ENCODE measurements around the gene RNU6-1. TPM values are rescaled to one million over a fixed set of nuclear protein-coding genes. Genes with fewer than 3 reads are reported as not detected.

The RNU6-1 gene
- not detected for total RNA-seq

GRCh38 chr15:67839929-67840748 is at the start of gene RNU6-1:
Gene RNU6-1 (minus strand): TSS chr15:67840045.
- DNase-seq (ENCODE audit: low spot score in 2 of 2): peak; percentile 96 to 97
- no peaks in the 10 kb centered on the region for H3K9me3 ChIP-seq
- H3K36me3 ChIP-seq: no peaks in the 10 kb centered on the region
- H3K4me3 ChIP-seq: peak within 1 kb of the TSS; percentile 94
- WGBS: under 1% methylated on average over 35 of the region's 62 CpGs
- H3K27ac ChIP-seq: peak within 1 kb of the TSS; percentile 97
- TF ChIP-seq EP300 (IDR thresholded peaks at IDR 0.05) (no peak), POLR2AphosphoS5 (IDR thresholded peaks at IDR 0.05) (peak in 2 of 3 donors; percentile 19 to 58), POLR2A (IDR thresholded peaks at IDR 0.05) (peak; percentile 44 to 64)
- TF ChIP-seq, protein P1, sequence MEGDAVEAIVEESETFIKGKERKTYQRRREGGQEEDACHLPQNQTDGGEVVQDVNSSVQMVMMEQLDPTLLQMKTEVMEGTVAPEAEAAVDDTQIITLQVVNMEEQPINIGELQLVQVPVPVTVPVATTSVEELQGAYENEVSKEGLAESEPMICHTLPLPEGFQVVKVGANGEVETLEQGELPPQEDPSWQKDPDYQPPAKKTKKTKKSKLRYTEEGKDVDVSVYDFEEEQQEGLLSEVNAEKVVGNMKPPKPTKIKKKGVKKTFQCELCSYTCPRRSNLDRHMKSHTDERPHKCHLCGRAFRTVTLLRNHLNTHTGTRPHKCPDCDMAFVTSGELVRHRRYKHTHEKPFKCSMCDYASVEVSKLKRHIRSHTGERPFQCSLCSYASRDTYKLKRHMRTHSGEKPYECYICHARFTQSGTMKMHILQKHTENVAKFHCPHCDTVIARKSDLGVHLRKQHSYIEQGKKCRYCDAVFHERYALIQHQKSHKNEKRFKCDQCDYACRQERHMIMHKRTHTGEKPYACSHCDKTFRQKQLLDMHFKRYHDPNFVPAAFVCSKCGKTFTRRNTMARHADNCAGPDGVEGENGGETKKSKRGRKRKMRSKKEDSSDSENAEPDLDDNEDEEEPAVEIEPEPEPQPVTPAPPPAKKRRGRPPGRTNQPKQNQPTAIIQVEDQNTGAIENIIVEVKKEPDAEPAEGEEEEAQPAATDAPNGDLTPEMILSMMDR (IDR thresholded peaks at IDR 0.05): no peak
- peaks cover 36% of the 10 kb centered on the region for H3K4me1 ChIP-seq
- H3K27me3 ChIP-seq: peaks cover 10% of the 10 kb centered on the region

DNA sequence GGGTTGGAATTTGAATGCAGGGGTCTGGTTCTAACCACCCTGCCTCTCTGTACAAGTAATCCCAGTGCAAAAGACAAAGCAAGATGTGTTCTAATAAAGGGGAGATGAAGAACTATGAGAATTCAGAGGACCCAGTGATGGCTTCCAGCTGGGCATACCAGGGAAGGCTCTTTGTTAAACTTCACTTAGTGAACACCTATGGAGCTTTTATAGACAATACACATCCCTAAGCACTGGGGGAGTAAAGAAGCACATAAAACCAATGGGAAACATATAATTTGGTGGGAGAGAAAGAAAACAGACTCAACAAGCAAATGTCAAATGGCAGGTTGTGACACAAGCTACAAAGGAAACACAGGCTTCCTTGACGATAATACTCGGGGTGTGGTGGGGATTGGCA is 47.9 kb upstream of the RNU6-1 start:
- TF ChIP-seq POLR2A (IDR thresholded peaks at IDR 0.05) (no peak), POLR2AphosphoS5 (IDR thresholded peaks at IDR 0.05) (no peak)
- Histone ChIP-seq H3K4me1 (peaks cover 33% of the 10 kb centered on the region), H3K36me3 (no peaks in the 10 kb centered on the region), H3K27ac (no peak overlapping the region), H3K4me3 (no peak overlapping the region), H3K9me3 (no peaks in the 10 kb centered on the region), H3K27me3 (no peaks in the 10 kb centered on the region)
- DNase-seq (ENCODE audit: low spot score in 2 of 2): no peak
- WGBS: 72% methylated on average over 2 of the region's 2 CpGs

DNA sequence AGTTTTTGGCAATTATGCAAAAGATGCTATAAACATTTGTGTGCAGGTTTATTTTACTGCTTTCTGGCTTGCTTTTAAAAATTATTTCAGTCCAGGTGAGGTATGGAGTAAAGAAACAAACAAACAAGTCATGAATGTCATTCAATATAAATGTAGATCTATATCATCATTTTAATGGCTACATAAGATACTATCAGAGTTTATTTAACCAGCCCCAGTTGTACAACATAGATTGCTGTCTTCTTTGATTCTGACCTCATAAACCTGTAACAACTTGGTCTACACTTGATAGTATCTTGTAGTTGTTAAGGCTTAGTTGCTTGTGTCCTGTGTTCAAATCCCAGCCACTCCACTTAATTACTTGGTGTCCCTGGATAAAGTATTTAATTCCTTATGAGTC is 46.0 kb upstream of the RNU6-1 start:
- TF ChIP-seq, protein P1 (IDR thresholded peaks at IDR 0.05): no peak
- TF ChIP-seq EP300 (IDR thresholded peaks at IDR 0.05): no peak
- no peak for TF ChIP-seq POLR2A (IDR thresholded peaks at IDR 0.05)
- Histone ChIP-seq H3K9me3 (no peaks in the 10 kb centered on the region), H3K4me3 (no peak overlapping the region), H3K36me3 (no peaks in the 10 kb centered on the region), H3K27ac (no peak overlapping the region), H3K27me3 (no peaks in the 10 kb centered on the region), H3K4me1 (peaks cover 29% of the 10 kb centered on the region)
- no peak for DNase-seq (ENCODE audit: low spot score in 2 of 2)

DNA sequence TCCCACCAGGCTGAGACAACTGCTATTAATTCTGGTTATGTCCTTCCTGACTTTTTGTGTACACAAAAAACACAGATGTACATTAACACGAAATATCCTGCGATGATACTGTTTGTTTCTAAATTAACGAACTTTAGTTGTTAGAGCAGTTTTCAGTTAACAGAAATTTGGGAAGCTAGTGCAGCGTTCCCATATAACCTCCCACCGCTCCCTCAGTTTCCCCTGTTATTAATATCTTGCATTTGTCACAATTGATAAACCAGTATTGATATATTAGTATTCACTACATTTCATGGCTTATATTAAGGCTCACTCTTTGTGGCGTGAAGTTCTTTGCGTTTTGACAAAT is 45.3 kb upstream of the RNU6-1 start:
- WGBS: 62% methylated on average over 7 of the region's 7 CpGs
- Histone ChIP-seq H3K27me3 (no peaks in the 10 kb centered on the region), H3K36me3 (no peaks in the 10 kb centered on the region), H3K9me3 (no peaks in the 10 kb centered on the region), H3K27ac (peak overlapping the region; percentile 86), H3K4me1 (peaks cover 35% of the 10 kb centered on the region), H3K4me3 (peak overlapping the region; percentile 49)
- TF ChIP-seq POLR2A (IDR thresholded peaks at IDR 0.05) (no peak), POLR2AphosphoS5 (IDR thresholded peaks at IDR 0.05) (no peak), EP300 (IDR thresholded peaks at IDR 0.05) (no peak)
- TF ChIP-seq, protein P1 (IDR thresholded peaks at IDR 0.05): no peak
- no peak for DNase-seq (ENCODE audit: low spot score in 2 of 2)

- DNase-seq (ENCODE audit: low spot score in 2 of 2): peak; percentile 82 to 86
- H3K4me1 ChIP-seq: peaks cover 35% of the 10 kb centered on the region
- 7% methylated on average over 13 of the region's 48 CpGs for WGBS
- peak overlapping the region; percentile 86 for H3K27ac ChIP-seq
- H3K4me3 ChIP-seq: peak overlapping the region; percentile 49
- TF ChIP-seq POLR2A (IDR thresholded peaks at IDR 0.05) (no peak), EP300 (IDR thresholded peaks at IDR 0.05) (no peak), POLR2AphosphoS5 (IDR thresholded peaks at IDR 0.05) (peak in 1 of 3 donors; percentile 81)
- TF ChIP-seq, protein P1 (IDR thresholded peaks at IDR 0.05): no peak
- no peaks in the 10 kb centered on the region for H3K36me3 ChIP-seq
- no peaks in the 10 kb centered on the region for H3K9me3 ChIP-seq
- H3K27me3 ChIP-seq: no peaks in the 10 kb centered on the region
Observed at GRCh38 chr15:67884514-67885174, 44.8 kb upstream of the RNU6-1 start.

Measured in suprapubic skin (tissue), 4 donors.